Measurements from ENCODE around the gene HUS1.
"Not testable (repeated sequence)": the region's sequence is repeated elsewhere in the genome, so short reads cannot be mapped to it uniquely, and the experiment has no call there.

HUS1 gene

GRCh38 chr7:47942651-47943050 is 36.8 kb downstream of the HUS1 start:
- peaks cover 15% of the 10 kb centered on the region for H3K4me1 ChIP-seq (ENCODE audit: control insufficient read depth, low read depth, low read length)
- H3K36me3 ChIP-seq (ENCODE audit: control insufficient read depth, low read depth, low read length); H3K4me3 ChIP-seq (ENCODE audit: low read length); H3K9ac ChIP-seq (ENCODE audit: low read length); H3K9me3 ChIP-seq (ENCODE audit: control insufficient read depth, low read depth, low read length); H3K27ac ChIP-seq (ENCODE audit: low read length); H3K27me3 ChIP-seq (ENCODE audit: control insufficient read depth, insufficient read depth, low read length): not testable (repeated sequence)

- Histone ChIP-seq H3K4me3 (ENCODE audit: low read length) (no peak overlapping the region), H3K4me1 (ENCODE audit: control insufficient read depth, low read depth, low read length) (peaks cover 15% of the 10 kb centered on the region), H3K36me3 (ENCODE audit: control insufficient read depth, low read depth, low read length) (no peaks in the 10 kb centered on the region), H3K9ac (ENCODE audit: low read length) (no peak overlapping the region), H3K27ac (ENCODE audit: low read length) (no peak overlapping the region), H3K27me3 (ENCODE audit: control insufficient read depth, insufficient read depth, low read length) (no peaks in the 10 kb centered on the region), H3K9me3 (ENCODE audit: control insufficient read depth, low read depth, low read length) (no peaks in the 10 kb centered on the region)
Observed at GRCh38 chr7:47942132-47942531, 37.3 kb downstream of the HUS1 start.

- Histone ChIP-seq H3K4me3 (ENCODE audit: low read length) (no peak overlapping the region), H3K27me3 (ENCODE audit: control insufficient read depth, insufficient read depth, low read length) (no peaks in the 10 kb centered on the region), H3K9me3 (ENCODE audit: control insufficient read depth, low read depth, low read length) (no peaks in the 10 kb centered on the region), H3K4me1 (ENCODE audit: control insufficient read depth, low read depth, low read length) (peaks cover 18% of the 10 kb centered on the region), H3K27ac (ENCODE audit: low read length) (no peak overlapping the region), H3K36me3 (ENCODE audit: control insufficient read depth, low read depth, low read length) (no peaks in the 10 kb centered on the region), H3K9ac (ENCODE audit: low read length) (no peak overlapping the region)
Observed at GRCh38 chr7:47941136-47941844, 38.1 kb downstream of the HUS1 start.

GRCh38 chr7:47940088-47941013 is 39.1 kb downstream of the HUS1 start:
- H3K4me3 ChIP-seq (ENCODE audit: low read length): no peak overlapping the region
- H3K4me1 ChIP-seq (ENCODE audit: control insufficient read depth, low read depth, low read length): peaks cover 18% of the 10 kb centered on the region
- no peaks in the 10 kb centered on the region for H3K27me3 ChIP-seq (ENCODE audit: control insufficient read depth, insufficient read depth, low read length)
- H3K9me3 ChIP-seq (ENCODE audit: control insufficient read depth, low read depth, low read length): no peaks in the 10 kb centered on the region
- H3K9ac ChIP-seq (ENCODE audit: low read length): no peak overlapping the region
- no peak overlapping the region for H3K27ac ChIP-seq (ENCODE audit: low read length)
- no peaks in the 10 kb centered on the region for H3K36me3 ChIP-seq (ENCODE audit: control insufficient read depth, low read depth, low read length)

GRCh38 chr7:47939425-47940036 is 39.9 kb downstream of the HUS1 start:
- Histone ChIP-seq H3K27ac (ENCODE audit: low read length) (no peak overlapping the region), H3K4me1 (ENCODE audit: control insufficient read depth, low read depth, low read length) (peaks cover 18% of the 10 kb centered on the region), H3K4me3 (ENCODE audit: low read length) (no peak overlapping the region), H3K36me3 (ENCODE audit: control insufficient read depth, low read depth, low read length) (no peaks in the 10 kb centered on the region), H3K27me3 (ENCODE audit: control insufficient read depth, insufficient read depth, low read length) (no peaks in the 10 kb centered on the region), H3K9me3 (ENCODE audit: control insufficient read depth, low read depth, low read length) (no peaks in the 10 kb centered on the region), H3K9ac (ENCODE audit: low read length) (no peak overlapping the region)

- no peak overlapping the region for H3K27ac ChIP-seq (ENCODE audit: low read length)
- H3K9me3 ChIP-seq (ENCODE audit: control insufficient read depth, low read depth, low read length): no peaks in the 10 kb centered on the region
- H3K4me3 ChIP-seq (ENCODE audit: low read length): no peak overlapping the region
- no peaks in the 10 kb centered on the region for H3K27me3 ChIP-seq (ENCODE audit: control insufficient read depth, insufficient read depth, low read length)
- no peak overlapping the region for H3K9ac ChIP-seq (ENCODE audit: low read length)
- no peaks in the 10 kb centered on the region for H3K36me3 ChIP-seq (ENCODE audit: control insufficient read depth, low read depth, low read length)
- H3K4me1 ChIP-seq (ENCODE audit: control insufficient read depth, low read depth, low read length): peaks cover 18% of the 10 kb centered on the region
Observed at GRCh38 chr7:47938574-47939165, 40.7 kb downstream of the HUS1 start.

GRCh38 chr7:47937711-47938573 is 41.5 kb downstream of the HUS1 start:
- H3K4me1 ChIP-seq (ENCODE audit: control insufficient read depth, low read depth, low read length): peaks cover 18% of the 10 kb centered on the region
- no peaks in the 10 kb centered on the region for H3K27me3 ChIP-seq (ENCODE audit: control insufficient read depth, insufficient read depth, low read length)
- no peak overlapping the region for H3K27ac ChIP-seq (ENCODE audit: low read length)
- H3K9ac ChIP-seq (ENCODE audit: low read length): no peak overlapping the region
- no peaks in the 10 kb centered on the region for H3K36me3 ChIP-seq (ENCODE audit: control insufficient read depth, low read depth, low read length)
- no peak overlapping the region for H3K4me3 ChIP-seq (ENCODE audit: low read length)
- no peaks in the 10 kb centered on the region for H3K9me3 ChIP-seq (ENCODE audit: control insufficient read depth, low read depth, low read length)

GRCh38 chr7:47937065-47937687 is 42.2 kb downstream of the HUS1 start:
- Histone ChIP-seq H3K4me1 (ENCODE audit: control insufficient read depth, low read depth, low read length) (peaks cover 18% of the 10 kb centered on the region), H3K27me3 (ENCODE audit: control insufficient read depth, insufficient read depth, low read length) (no peaks in the 10 kb centered on the region), H3K36me3 (ENCODE audit: control insufficient read depth, low read depth, low read length) (no peaks in the 10 kb centered on the region), H3K27ac (ENCODE audit: low read length) (no peak overlapping the region), H3K4me3 (ENCODE audit: low read length) (no peak overlapping the region), H3K9me3 (ENCODE audit: control insufficient read depth, low read depth, low read length) (no peaks in the 10 kb centered on the region), H3K9ac (ENCODE audit: low read length) (no peak overlapping the region)

- H3K9me3 ChIP-seq (ENCODE audit: control insufficient read depth, low read depth, low read length): no peaks in the 10 kb centered on the region
- no peaks in the 10 kb centered on the region for H3K27me3 ChIP-seq (ENCODE audit: control insufficient read depth, insufficient read depth, low read length)
- no peak overlapping the region for H3K27ac ChIP-seq (ENCODE audit: low read length)
- H3K4me1 ChIP-seq (ENCODE audit: control insufficient read depth, low read depth, low read length): peaks cover 9% of the 10 kb centered on the region
- no peaks in the 10 kb centered on the region for H3K36me3 ChIP-seq (ENCODE audit: control insufficient read depth, low read depth, low read length)
- no peak overlapping the region for H3K9ac ChIP-seq (ENCODE audit: low read length)
- H3K4me3 ChIP-seq (ENCODE audit: low read length): no peak overlapping the region
Observed at GRCh38 chr7:47936323-47936722, 43.1 kb downstream of the HUS1 start.

GRCh38 chr7:47935336-47935735 is 44.1 kb downstream of the HUS1 start:
- H3K9ac ChIP-seq (ENCODE audit: low read length): no peak overlapping the region
- H3K4me1 ChIP-seq (ENCODE audit: control insufficient read depth, low read depth, low read length): peaks cover 3% of the 10 kb centered on the region
- H3K36me3 ChIP-seq (ENCODE audit: control insufficient read depth, low read depth, low read length): no peaks in the 10 kb centered on the region
- H3K27me3 ChIP-seq (ENCODE audit: control insufficient read depth, insufficient read depth, low read length): no peaks in the 10 kb centered on the region
- no peak overlapping the region for H3K4me3 ChIP-seq (ENCODE audit: low read length)
- no peak overlapping the region for H3K27ac ChIP-seq (ENCODE audit: low read length)
- H3K9me3 ChIP-seq (ENCODE audit: control insufficient read depth, low read depth, low read length): no peaks in the 10 kb centered on the region
